ENCODE data around the gene RFLNA.

DNA sequence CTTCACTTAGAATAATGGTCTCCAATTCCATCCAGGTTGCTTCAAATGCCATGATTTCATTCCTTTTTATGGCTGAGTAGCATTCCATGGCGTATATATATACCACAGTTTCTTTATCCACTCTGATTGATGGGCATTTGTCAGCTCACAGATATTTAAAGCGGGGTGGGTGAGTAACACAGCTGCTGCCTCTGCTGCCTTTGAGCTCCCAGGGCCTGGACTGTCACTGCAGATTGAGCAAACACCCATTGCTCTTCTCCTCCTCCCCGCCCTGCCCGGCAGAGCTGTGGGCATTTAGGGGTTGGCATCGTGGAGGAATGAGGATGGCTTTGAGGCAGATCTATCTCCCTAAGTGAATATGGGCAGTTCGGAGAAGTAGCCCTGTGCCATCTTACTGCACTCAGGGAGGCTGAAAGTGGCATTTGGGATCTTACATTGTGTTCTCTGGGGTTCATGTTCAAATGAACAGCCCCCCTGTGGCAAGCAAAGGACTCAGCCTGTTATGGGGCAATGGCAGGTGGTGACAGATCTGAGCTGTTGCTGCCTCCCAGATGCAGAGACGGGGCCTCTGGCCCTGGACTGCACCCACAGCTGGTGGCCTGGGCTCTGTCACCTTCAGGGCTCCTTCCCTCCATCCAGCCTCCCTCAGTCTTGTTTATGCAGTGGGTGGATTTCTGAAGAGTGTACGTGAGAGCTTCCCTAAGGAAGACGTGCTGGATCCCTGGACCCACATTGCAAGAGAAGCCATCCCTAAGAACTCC is 4.9 kb downstream of the RFLNA start:
- TF ChIP-seq, protein P1, sequence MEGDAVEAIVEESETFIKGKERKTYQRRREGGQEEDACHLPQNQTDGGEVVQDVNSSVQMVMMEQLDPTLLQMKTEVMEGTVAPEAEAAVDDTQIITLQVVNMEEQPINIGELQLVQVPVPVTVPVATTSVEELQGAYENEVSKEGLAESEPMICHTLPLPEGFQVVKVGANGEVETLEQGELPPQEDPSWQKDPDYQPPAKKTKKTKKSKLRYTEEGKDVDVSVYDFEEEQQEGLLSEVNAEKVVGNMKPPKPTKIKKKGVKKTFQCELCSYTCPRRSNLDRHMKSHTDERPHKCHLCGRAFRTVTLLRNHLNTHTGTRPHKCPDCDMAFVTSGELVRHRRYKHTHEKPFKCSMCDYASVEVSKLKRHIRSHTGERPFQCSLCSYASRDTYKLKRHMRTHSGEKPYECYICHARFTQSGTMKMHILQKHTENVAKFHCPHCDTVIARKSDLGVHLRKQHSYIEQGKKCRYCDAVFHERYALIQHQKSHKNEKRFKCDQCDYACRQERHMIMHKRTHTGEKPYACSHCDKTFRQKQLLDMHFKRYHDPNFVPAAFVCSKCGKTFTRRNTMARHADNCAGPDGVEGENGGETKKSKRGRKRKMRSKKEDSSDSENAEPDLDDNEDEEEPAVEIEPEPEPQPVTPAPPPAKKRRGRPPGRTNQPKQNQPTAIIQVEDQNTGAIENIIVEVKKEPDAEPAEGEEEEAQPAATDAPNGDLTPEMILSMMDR (optimal IDR thresholded peaks at IDR 0.05 in 1 of 3, IDR thresholded peaks at IDR 0.05 in 1 of 3, conservative IDR thresholded peaks at IDR 0.05 in 1 of 3; ENCODE audit: extremely low read depth in 1 of 3, insufficient read depth in 2 of 3, low read length in 3 of 3): no peak
- TF ChIP-seq EZH2 (IDR thresholded peaks at IDR 0.05; ENCODE audit: low read length): no peak
